ENCODE data around the gene CSAD. TPM values are rescaled to one million over a fixed set of nuclear protein-coding genes. Genes with fewer than 3 reads are reported as not detected.

CSAD gene
- total and polyA plus RNA-seq, 2 of the 13 experiments (the other 11 are each of a cell fraction or from before 2014, with no cell fraction given), result 7.2 to 23.5 TPM

- TF ChIP-seq ZNF687 (CRISPR knock-in tag; IDR thresholded peaks at IDR 0.05) (peak; percentile 71), THAP8 (CRISPR knock-in tag; IDR thresholded peaks at IDR 0.05; ENCODE audit: borderline replicate concordance) (peak; percentile 62; the same call in 1 of the 2 replicates), FOXM1 (CRISPR knock-in tag; IDR thresholded peaks at IDR 0.05) (no peak), AGO2 (optimal IDR thresholded peaks at IDR 0.05; ENCODE audit: low read depth, low read length) (no peak), HMG20A (CRISPR knock-in tag; IDR thresholded peaks at IDR 0.05; ENCODE audit: borderline replicate concordance) (no peak), RBFOX2 (IDR thresholded peaks at IDR 0.05; ENCODE audit: low read depth, low read length) (peak; percentile 65), MED13 (CRISPR knock-in tag; IDR thresholded peaks at IDR 0.05) (0 out of 2 replicates have a peak, but pooled peaks have one; percentile 14), HNRNPL (IDR thresholded peaks at IDR 0.05; ENCODE audit: low read depth, low read length) (peak; percentile 64; the same call in 1 of the 2 replicates), ZNF430 (CRISPR knock-in tag; IDR thresholded peaks at IDR 0.05) (peak; percentile 7; the same call in 1 of the 2 replicates), HNRNPK (IDR thresholded peaks at IDR 0.05; ENCODE audit: low read depth, low read length, poor library complexity, severe bottlenecking) (peak; percentile 97), SMARCC2 (IDR thresholded peaks at IDR 0.05) (no peak), RFX5 (IDR thresholded peaks at IDR 0.05; ENCODE audit: low read depth, low read length) (no peak), ZNF34 (CRISPR knock-in tag; IDR thresholded peaks at IDR 0.05; ENCODE audit: borderline replicate concordance) (no peak), MXD1 (CRISPR knock-in tag; IDR thresholded peaks at IDR 0.05) (0 out of 2 replicates have a peak, but pooled peaks have one; percentile 50), MEIS1 (CRISPR knock-in tag; IDR thresholded peaks at IDR 0.05; ENCODE audit: borderline replicate concordance) (peak; percentile 4; the same call in 1 of the 2 replicates), ZBTB14 (CRISPR knock-in tag; IDR thresholded peaks at IDR 0.05) (peak; percentile 97), ZSCAN21 (CRISPR knock-in tag; IDR thresholded peaks at IDR 0.05; ENCODE audit: borderline replicate concordance) (peak; percentile 71; the same call in 1 of the 2 replicates), ZNF274 (CRISPR knock-in tag; IDR thresholded peaks at IDR 0.05) (no peak), IRF9 (CRISPR knock-in tag; IDR thresholded peaks at IDR 0.05; ENCODE audit: borderline replicate concordance) (0 out of 2 replicates have a peak, but pooled peaks have one; percentile 19), FOXA3 (CRISPR knock-in tag; IDR thresholded peaks at IDR 0.05) (no peak)
Observed at GRCh38 chr12:53180931-53181645, 363 bp upstream of the CSAD start (continued).

All from HepG2 (cell line).